GM12878 (cell line): Measurements from ENCODE around the gene TOPORS. TPM values are rescaled to one million over a fixed set of nuclear protein-coding genes. Genes with fewer than 3 reads are reported as not detected.

Source experiments
- ATAC-seq: fragments of 200-7000 bp; cut with Tn5 transposase; 3 replicates; pipeline ENCODE4 v1.9.1; 2020; ENCODE audit warnings: mild to moderate bottlenecking, moderate library complexity
- BruUV-seq: library from RNA; stranded (reverse); fragments of 400-500 nt; replicated peaks from 2 replicates; lab custom pipeline; 2021; lab: Mats Ljungman, UMichigan
- CTCF ChIA-PET: fragments of 300-600 bp; sonication (Branson Sonifier 250); formaldehyde crosslinking; extraction: SDS; loops from one replicate; lab custom pipeline; 2021; ENCODE audit warnings: inconsistent platforms; lab: Yijun Ruan, JAX
- POLR2A ChIA-PET: fragments of 350-600 bp; formaldehyde crosslinking; extraction: SDS; loops from one replicate; lab custom pipeline; 2021; ENCODE audit warnings: inconsistent platforms; lab: Charles Lee
- RAD21 ChIA-PET: fragments of 300-600 bp; sonication (Branson Sonifier 250); formaldehyde crosslinking; loops from one replicate; lab custom pipeline; 2023; ENCODE audit warnings: antibody characterized with exemption; ENCODE audit not compliant: unreplicated experiment; lab: Charles Lee
- SMC1A ChIA-PET: fragments of 300-600 bp; sonication (Branson Sonifier 250); formaldehyde crosslinking; loops from one replicate; lab custom pipeline; 2023; ENCODE audit not compliant: unreplicated experiment, uncharacterized antibody; lab: Charles Lee
- DNase-seq: peaks from one replicate; pipeline ENCODE4 v3.0.0-alpha.2; 2011; ENCODE audit warnings: low read depth, low spot score
- FAIRE-seq: peaks from 3 replicates; lab custom pipeline; 2011; peaks lifted over from hg19 to GRCh38; lab: Jason Lieb, UNC
- H2AFZ ChIP-seq: 2 replicates; pipeline ENCODE4 v1.6.0; 2011; ENCODE audit warnings: low read depth, low read length, control low read depth; ENCODE audit not compliant: control insufficient read depth
- H3K27ac ChIP-seq: 2 replicates; pipeline ENCODE4 v1.5.1; 2011; ENCODE audit warnings: control low read depth; ENCODE audit not compliant: control insufficient read depth, insufficient read depth
- H3K27me3 ChIP-seq, 2 experiments: replicated peaks in 1 of 2; 2 replicates each; pipeline versions ENCODE4 v1.6.0 to v1.6.1; 2011; ENCODE audit warnings: low read length in 1 of 2; ENCODE audit not compliant: control insufficient read depth in 2 of 2, insufficient read depth in 2 of 2
- H3K36me3 ChIP-seq, 2 experiments: 2 replicates each; pipeline ENCODE4 v1.5.1; 2011; ENCODE audit warnings: low read length in 1 of 2; ENCODE audit not compliant: control insufficient read depth in 2 of 2, insufficient read depth in 2 of 2
- H3K4me1 ChIP-seq: 2 replicates; pipeline ENCODE4 v1.6.1; 2011; ENCODE audit warnings: mild to moderate bottlenecking, low read length, moderate library complexity, mixed read lengths; ENCODE audit not compliant: control insufficient read depth, insufficient read depth
- H3K4me2 ChIP-seq: 2 replicates; pipeline ENCODE4 v1.6.0; 2011; ENCODE audit warnings: control low read depth; ENCODE audit not compliant: control insufficient read depth, insufficient read depth
- H3K4me3 ChIP-seq: fragments of 200-600 bp; sonication (generic); 2 replicates; pipeline ENCODE4 v1.5.1; 2016
- H3K79me2 ChIP-seq: 2 replicates; pipeline ENCODE4 v1.6.0; 2011; ENCODE audit warnings: low read length; ENCODE audit not compliant: control insufficient read depth, insufficient read depth
- H3K9ac ChIP-seq: 2 replicates; pipeline ENCODE4 v1.8.0; 2011; ENCODE audit warnings: low read length, control low read depth, mixed read lengths; ENCODE audit not compliant: control insufficient read depth, insufficient read depth
- H3K9me3 ChIP-seq: replicated peaks from 3 replicates; pipeline ENCODE4 v1.5.1; 2011; ENCODE audit warnings: mild to moderate bottlenecking, low read length; ENCODE audit not compliant: control insufficient read depth, insufficient read depth
- H4K20me1 ChIP-seq: 2 replicates; pipeline ENCODE4 v1.6.0; 2011; ENCODE audit not compliant: control insufficient read depth, insufficient read depth
- EED ChIP-seq: sonication (generic); IDR thresholded peaks from 2 replicates; pipeline ENCODE4 v1.6.1; 2016; ENCODE audit warnings: antibody characterized with exemption, low read depth
- HCFC1 ChIP-seq: fragments of 150-350 bp; IDR thresholded peaks from 2 replicates; pipeline ENCODE4 v1.6.1; 2014; ENCODE audit warnings: low read length
- KDM1A ChIP-seq: fragments of 200-600 bp; sonication (generic); IDR thresholded peaks from 2 replicates; pipeline ENCODE4 v1.6.1; 2016; ENCODE audit warnings: borderline replicate concordance
- NFIC ChIP-seq: IDR thresholded peaks from 2 replicates; pipeline ENCODE4 v1.6.1; 2012; ENCODE audit warnings: low read depth, mild to moderate bottlenecking, inconsistent platforms, low read length, moderate library complexity
- PAX5 ChIP-seq: IDR thresholded peaks from 2 replicates; pipeline ENCODE4 v1.6.1; 2011; ENCODE audit warnings: low read depth, low read length, borderline replicate concordance
- POLR2AphosphoS2 ChIP-seq: IDR thresholded peaks from 2 replicates; pipeline ENCODE4 v1.6.1; 2011; ENCODE audit warnings: low read depth, mild to moderate bottlenecking, low read length, improper control_type of control experiment, moderate library complexity
- SMAD1 ChIP-seq: fragments of 450-650 bp; IDR thresholded peaks from 2 replicates; pipeline ENCODE4 v1.6.1; 2018; ENCODE audit warnings: mild to moderate bottlenecking, low read depth; ENCODE audit not compliant: partially characterized antibody
- SMAD5 ChIP-seq: IDR thresholded peaks from 2 replicates; pipeline ENCODE4 v1.6.1; 2016; ENCODE audit warnings: antibody characterized with exemption, low read depth
- SREBF2 ChIP-seq: IDR thresholded peaks from 2 replicates; pipeline ENCODE4 v1.6.1; 2012; ENCODE audit warnings: mild to moderate bottlenecking, low read length
- TCF7 ChIP-seq: IDR thresholded peaks from 2 replicates; pipeline ENCODE4 v1.6.1; 2014; ENCODE audit warnings: antibody characterized with exemption, borderline replicate concordance
- ZBED1 ChIP-seq: IDR thresholded peaks from 2 replicates; pipeline ENCODE4 v1.6.1; 2016; ENCODE audit warnings: borderline replicate concordance
- ZSCAN29 ChIP-seq: fragments of 450-650 bp; IDR thresholded peaks from 2 replicates; pipeline ENCODE4 v1.6.1; 2017; ENCODE audit warnings: mild to moderate bottlenecking, moderate library complexity
- in situ Hi-C: fragments of 300-500 bp; cut with MboI; formaldehyde crosslinking; loops from 9 replicates; pipeline ENCODE4 v1.14.3; 2018; ENCODE audit warnings: mixed read lengths
- intact Hi-C: fragments of 100-400 bp; cut with micrococcal nuclease; formaldehyde crosslinking; loops from one replicate; pipeline ENCODE4 v1.14.2; 2022; ENCODE audit not compliant: unreplicated experiment
- polyA plus RNA-seq, 11 experiments: library from polyadenylated mRNA; depleted of rRNA in 4 of 11; unstranded in 6 of 11; stranded (reverse) in 5 of 11; fragments of >200 nt; fragmentation: Nextera tagmentation in 4 of 11; fragmentation: Illumina TruSeq in 1 of 11; extraction: Ambion mirVana in 4 of 11; extraction: Trizol in 1 of 11; gene quantifications; 1 replicate in 1 of 11; 2 replicates in 10 of 11; pipeline versions ENCODE4 v1.2.1 to v1.2.3, GENCODE V29; 2011 to 2016; ENCODE audit warnings: inconsistent platforms in 2 of 11, missing spikeins in 2 of 11, low read depth in 1 of 11
- total RNA-seq, 4 experiments: library from RNA; depleted of rRNA in 3 of 4; stranded (reverse); fragments of >200 nt in 3 of 4; fragmentation: Illumina TruSeq in 1 of 4; extraction: Trizol in 1 of 4; gene quantifications; 2 replicates each; pipeline versions ENCODE4 v1.2.1 to v1.2.3, GENCODE V29; 2013 to 2021
- TF ChIP-seq, protein P1 (sequence below): fragments of 150-350 bp; IDR thresholded peaks from 2 replicates; pipeline ENCODE4 v1.6.1; 2014; ENCODE audit warnings: mild to moderate bottlenecking, low read depth, low read length
- TF ChIP-seq, protein P2 (sequence below): fragments of 450-650 bp; formaldehyde crosslinking; IDR thresholded peaks from 2 replicates; pipeline ENCODE4 v1.4.0; 2020; ENCODE audit warnings: mild to moderate bottlenecking, moderate library complexity
- TF ChIP-seq, protein P3 (sequence below): fragments of 450-650 bp; formaldehyde crosslinking; IDR thresholded peaks from 2 replicates; pipeline ENCODE4 v1.5.0; 2022; ENCODE audit warnings: mild to moderate bottlenecking, missing genetic modification characterization
- TF ChIP-seq, protein P4 (sequence below), 3 experiments: IDR thresholded peaks in 2 of 3; conservative IDR thresholded peaks in 1 of 3; 2 replicates each; pipeline ENCODE4 v1.5.1; 2011; ENCODE audit warnings: low read depth in 3 of 3, low read length in 3 of 3, mild to moderate bottlenecking in 3 of 3, control low read depth in 2 of 3, moderate library complexity in 2 of 3, inconsistent platforms in 1 of 3, mixed read lengths in 1 of 3; ENCODE audit not compliant: control insufficient read depth in 2 of 3, insufficient read depth in 1 of 3; ENCODE audit errors: extremely low read depth in 1 of 3

The TOPORS gene
- total and polyA plus RNA-seq, 10 of the 15 experiments (the other 5 are each of a cell fraction or from before 2014, with no cell fraction given), result 6.0 to 27.8 (median 14.3) TPM

DNA sequence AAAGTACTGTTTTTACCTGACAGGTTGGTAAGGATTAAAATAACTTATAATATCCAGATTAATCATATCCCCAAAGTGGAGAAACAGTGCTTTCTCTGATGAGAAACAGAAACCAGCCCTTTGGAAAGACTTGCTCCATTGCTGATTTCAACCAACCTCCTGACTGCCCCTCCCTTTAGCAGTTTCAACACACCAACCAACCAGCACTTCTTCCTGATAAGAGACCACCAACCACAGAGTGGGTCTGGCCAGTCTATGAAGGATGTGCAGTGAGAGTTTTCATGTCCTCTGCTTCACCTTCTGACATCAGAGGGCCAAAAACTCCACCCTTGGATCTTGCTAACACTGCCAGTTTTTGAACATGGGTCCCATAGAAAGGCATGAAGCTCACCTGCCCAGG lies 54.5 kb downstream of the TOPORS start:
- in situ Hi-C loops, result no loop called here
- no peak for FAIRE-seq
- no peak for ATAC-seq
- TF ChIP-seq ZSCAN29 (no peak), ZBED1 (no peak), TCF7 (no peak), PAX5 (no peak), SMAD1 (no peak), SMAD5 (no peak), POLR2AphosphoS2 (no peak), EED (no peak), NFIC (no peak), HCFC1 (no peak), SREBF2 (no peak), KDM1A (no peak)
- TF ChIP-seq, protein P1, sequence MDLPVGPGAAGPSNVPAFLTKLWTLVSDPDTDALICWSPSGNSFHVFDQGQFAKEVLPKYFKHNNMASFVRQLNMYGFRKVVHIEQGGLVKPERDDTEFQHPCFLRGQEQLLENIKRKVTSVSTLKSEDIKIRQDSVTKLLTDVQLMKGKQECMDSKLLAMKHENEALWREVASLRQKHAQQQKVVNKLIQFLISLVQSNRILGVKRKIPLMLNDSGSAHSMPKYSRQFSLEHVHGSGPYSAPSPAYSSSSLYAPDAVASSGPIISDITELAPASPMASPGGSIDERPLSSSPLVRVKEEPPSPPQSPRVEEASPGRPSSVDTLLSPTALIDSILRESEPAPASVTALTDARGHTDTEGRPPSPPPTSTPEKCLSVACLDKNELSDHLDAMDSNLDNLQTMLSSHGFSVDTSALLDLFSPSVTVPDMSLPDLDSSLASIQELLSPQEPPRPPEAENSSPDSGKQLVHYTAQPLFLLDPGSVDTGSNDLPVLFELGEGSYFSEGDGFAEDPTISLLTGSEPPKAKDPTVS, result no peak
- TF ChIP-seq, protein P2, sequence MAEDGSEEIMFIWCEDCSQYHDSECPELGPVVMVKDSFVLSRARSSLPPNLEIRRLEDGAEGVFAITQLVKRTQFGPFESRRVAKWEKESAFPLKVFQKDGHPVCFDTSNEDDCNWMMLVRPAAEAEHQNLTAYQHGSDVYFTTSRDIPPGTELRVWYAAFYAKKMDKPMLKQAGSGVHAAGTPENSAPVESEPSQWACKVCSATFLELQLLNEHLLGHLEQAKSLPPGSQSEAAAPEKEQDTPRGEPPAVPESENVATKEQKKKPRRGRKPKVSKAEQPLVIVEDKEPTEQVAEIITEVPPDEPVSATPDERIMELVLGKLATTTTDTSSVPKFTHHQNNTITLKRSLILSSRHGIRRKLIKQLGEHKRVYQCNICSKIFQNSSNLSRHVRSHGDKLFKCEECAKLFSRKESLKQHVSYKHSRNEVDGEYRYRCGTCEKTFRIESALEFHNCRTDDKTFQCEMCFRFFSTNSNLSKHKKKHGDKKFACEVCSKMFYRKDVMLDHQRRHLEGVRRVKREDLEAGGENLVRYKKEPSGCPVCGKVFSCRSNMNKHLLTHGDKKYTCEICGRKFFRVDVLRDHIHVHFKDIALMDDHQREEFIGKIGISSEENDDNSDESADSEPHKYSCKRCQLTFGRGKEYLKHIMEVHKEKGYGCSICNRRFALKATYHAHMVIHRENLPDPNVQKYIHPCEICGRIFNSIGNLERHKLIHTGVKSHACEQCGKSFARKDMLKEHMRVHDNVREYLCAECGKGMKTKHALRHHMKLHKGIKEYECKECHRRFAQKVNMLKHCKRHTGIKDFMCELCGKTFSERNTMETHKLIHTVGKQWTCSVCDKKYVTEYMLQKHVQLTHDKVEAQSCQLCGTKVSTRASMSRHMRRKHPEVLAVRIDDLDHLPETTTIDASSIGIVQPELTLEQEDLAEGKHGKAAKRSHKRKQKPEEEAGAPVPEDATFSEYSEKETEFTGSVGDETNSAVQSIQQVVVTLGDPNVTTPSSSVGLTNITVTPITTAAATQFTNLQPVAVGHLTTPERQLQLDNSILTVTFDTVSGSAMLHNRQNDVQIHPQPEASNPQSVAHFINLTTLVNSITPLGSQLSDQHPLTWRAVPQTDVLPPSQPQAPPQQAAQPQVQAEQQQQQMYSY, result no peak
- TF ChIP-seq, protein P3, sequence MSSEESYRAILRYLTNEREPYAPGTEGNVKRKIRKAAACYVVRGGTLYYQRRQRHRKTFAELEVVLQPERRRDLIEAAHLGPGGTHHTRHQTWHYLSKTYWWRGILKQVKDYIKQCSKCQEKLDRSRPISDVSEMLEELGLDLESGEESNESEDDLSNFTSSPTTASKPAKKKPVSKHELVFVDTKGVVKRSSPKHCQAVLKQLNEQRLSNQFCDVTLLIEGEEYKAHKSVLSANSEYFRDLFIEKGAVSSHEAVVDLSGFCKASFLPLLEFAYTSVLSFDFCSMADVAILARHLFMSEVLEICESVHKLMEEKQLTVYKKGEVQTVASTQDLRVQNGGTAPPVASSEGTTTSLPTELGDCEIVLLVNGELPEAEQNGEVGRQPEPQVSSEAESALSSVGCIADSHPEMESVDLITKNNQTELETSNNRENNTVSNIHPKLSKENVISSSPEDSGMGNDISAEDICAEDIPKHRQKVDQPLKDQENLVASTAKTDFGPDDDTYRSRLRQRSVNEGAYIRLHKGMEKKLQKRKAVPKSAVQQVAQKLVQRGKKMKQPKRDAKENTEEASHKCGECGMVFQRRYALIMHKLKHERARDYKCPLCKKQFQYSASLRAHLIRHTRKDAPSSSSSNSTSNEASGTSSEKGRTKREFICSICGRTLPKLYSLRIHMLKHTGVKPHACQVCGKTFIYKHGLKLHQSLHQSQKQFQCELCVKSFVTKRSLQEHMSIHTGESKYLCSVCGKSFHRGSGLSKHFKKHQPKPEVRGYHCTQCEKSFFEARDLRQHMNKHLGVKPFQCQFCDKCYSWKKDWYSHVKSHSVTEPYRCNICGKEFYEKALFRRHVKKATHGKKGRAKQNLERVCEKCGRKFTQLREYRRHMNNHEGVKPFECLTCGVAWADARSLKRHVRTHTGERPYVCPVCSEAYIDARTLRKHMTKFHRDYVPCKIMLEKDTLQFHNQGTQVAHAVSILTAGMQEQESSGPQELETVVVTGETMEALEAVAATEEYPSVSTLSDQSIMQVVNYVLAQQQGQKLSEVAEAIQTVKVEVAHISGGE, result no peak
- TF ChIP-seq, protein P4, sequence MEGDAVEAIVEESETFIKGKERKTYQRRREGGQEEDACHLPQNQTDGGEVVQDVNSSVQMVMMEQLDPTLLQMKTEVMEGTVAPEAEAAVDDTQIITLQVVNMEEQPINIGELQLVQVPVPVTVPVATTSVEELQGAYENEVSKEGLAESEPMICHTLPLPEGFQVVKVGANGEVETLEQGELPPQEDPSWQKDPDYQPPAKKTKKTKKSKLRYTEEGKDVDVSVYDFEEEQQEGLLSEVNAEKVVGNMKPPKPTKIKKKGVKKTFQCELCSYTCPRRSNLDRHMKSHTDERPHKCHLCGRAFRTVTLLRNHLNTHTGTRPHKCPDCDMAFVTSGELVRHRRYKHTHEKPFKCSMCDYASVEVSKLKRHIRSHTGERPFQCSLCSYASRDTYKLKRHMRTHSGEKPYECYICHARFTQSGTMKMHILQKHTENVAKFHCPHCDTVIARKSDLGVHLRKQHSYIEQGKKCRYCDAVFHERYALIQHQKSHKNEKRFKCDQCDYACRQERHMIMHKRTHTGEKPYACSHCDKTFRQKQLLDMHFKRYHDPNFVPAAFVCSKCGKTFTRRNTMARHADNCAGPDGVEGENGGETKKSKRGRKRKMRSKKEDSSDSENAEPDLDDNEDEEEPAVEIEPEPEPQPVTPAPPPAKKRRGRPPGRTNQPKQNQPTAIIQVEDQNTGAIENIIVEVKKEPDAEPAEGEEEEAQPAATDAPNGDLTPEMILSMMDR (IDR thresholded peaks at IDR 0.05 in 2 of 3, conservative IDR thresholded peaks at IDR 0.05 in 1 of 3; ENCODE audit: control insufficient read depth in 2 of 3, extremely low read depth in 1 of 3, insufficient read depth in 1 of 3, low read depth in 3 of 3, low read length in 3 of 3), result no peak

More for the DNA sequence above, 54.5 kb downstream of the TOPORS start:
- no TSS peak for BruUV-seq
- no peaks in the 10 kb centered on the region; the same call in 2 of the 3 replicates for H3K9me3 ChIP-seq
- H3K4me1 ChIP-seq, result no peaks in the 10 kb centered on the region
- H3K4me3 ChIP-seq, result no peak overlapping the region
- RAD21 ChIA-PET, result no interaction called here
- H3K27ac ChIP-seq, result no peak overlapping the region
- no peak overlapping the region for H3K9ac ChIP-seq
- peaks cover 0 to 8% of the 10 kb centered on the region in 2 experiments; a peak in 1 of 4 replicates for H3K36me3 ChIP-seq
- CTCF ChIA-PET, result interaction anchor here (0.8 kb wide), 1 partner anchor 77 kb away, joined by 3 read pairs; no protein-coding TSS in a partner anchor
- H2AFZ ChIP-seq, result no peak overlapping the region
- H4K20me1 ChIP-seq, result no peaks in the 10 kb centered on the region
- H3K79me2 ChIP-seq, result no peaks in the 10 kb centered on the region
- intact Hi-C loops, result no loop called here
- SMC1A ChIA-PET, result no interaction called here
- no peak overlapping the region for H3K4me2 ChIP-seq
- H3K27me3 ChIP-seq, result no peaks in the 10 kb centered on the region
- POLR2A ChIA-PET, result no interaction called here
- DNase-seq, result no peak
